Measurements from ENCODE around the gene FRMD4A. TPM values are rescaled to one million over a fixed set of nuclear protein-coding genes. Genes with fewer than 3 reads are reported as not detected.

The FRMD4A gene
- total RNA-seq, 2 experiments from 2014 or later: 0.25 TPM; not detected in 1

GRCh38 chr10:13678101-13678843 lies 652.5 kb downstream of the FRMD4A start:
- no peak for DNase-seq
- CTCF ChIA-PET: no interaction called here
- no peaks in the 10 kb centered on the region for H3K4me1 Mint-ChIP-seq
- no peaks in the 10 kb centered on the region for H3K9me3 Mint-ChIP-seq
- H3K27me3 Mint-ChIP-seq: peaks cover 7% of the 10 kb centered on the region
- POLR2A ChIA-PET: no interaction called here
- H3K27ac Mint-ChIP-seq: no peak overlapping the region
- H3K36me3 Mint-ChIP-seq (ENCODE audit: low read depth): no peaks in the 10 kb centered on the region
- H3K4me3 Mint-ChIP-seq: no peak overlapping the region

GRCh38 chr10:13674645-13675588 lies 655.8 kb downstream of the FRMD4A start:
- Mint-ChIP-seq H3K27me3 (peaks cover 2% of the 10 kb centered on the region), H3K27ac (no peak overlapping the region), H3K9me3 (no peaks in the 10 kb centered on the region), H3K4me3 (no peak overlapping the region), H3K36me3 (ENCODE audit: low read depth) (no peaks in the 10 kb centered on the region), H3K4me1 (no peaks in the 10 kb centered on the region)
- no peak for DNase-seq
- POLR2A ChIA-PET: no interaction called here
- CTCF ChIA-PET: no interaction called here

GRCh38 chr10:13673156-13673555 lies 657.6 kb downstream of the FRMD4A start:
- H3K36me3 Mint-ChIP-seq (ENCODE audit: low read depth): no peaks in the 10 kb centered on the region
- H3K27ac Mint-ChIP-seq: no peak overlapping the region
- no peaks in the 10 kb centered on the region for H3K27me3 Mint-ChIP-seq
- no peak overlapping the region for H3K4me3 Mint-ChIP-seq
- DNase-seq: no peak
- ChIA-PET POLR2A (no interaction called here), CTCF (interaction anchor here (1.0 kb wide), 1 partner anchor 22 kb away, joined by 3 read pairs; no protein-coding TSS in a partner anchor)
- H3K4me1 Mint-ChIP-seq: no peaks in the 10 kb centered on the region
- no peaks in the 10 kb centered on the region for H3K9me3 Mint-ChIP-seq

- ChIA-PET POLR2A (no interaction called here), CTCF (no interaction called here)
- H3K4me3 Mint-ChIP-seq: no peak overlapping the region
- no peak overlapping the region for H3K27ac Mint-ChIP-seq
- no peak for DNase-seq
- H3K9me3 Mint-ChIP-seq: no peaks in the 10 kb centered on the region
- H3K27me3 Mint-ChIP-seq: no peaks in the 10 kb centered on the region
- no peaks in the 10 kb centered on the region for H3K36me3 Mint-ChIP-seq (ENCODE audit: low read depth)
- H3K4me1 Mint-ChIP-seq: no peaks in the 10 kb centered on the region
Observed at GRCh38 chr10:13672548-13672947, 658.2 kb downstream of the FRMD4A start.

GRCh38 chr10:13671904-13672303 lies 658.8 kb downstream of the FRMD4A start:
- Mint-ChIP-seq H3K27ac (no peak overlapping the region), H3K27me3 (no peaks in the 10 kb centered on the region), H3K9me3 (no peaks in the 10 kb centered on the region), H3K36me3 (ENCODE audit: low read depth) (no peaks in the 10 kb centered on the region), H3K4me1 (no peaks in the 10 kb centered on the region), H3K4me3 (no peak overlapping the region)
- CTCF ChIA-PET: interaction anchor here (1.2 kb wide), 1 partner anchor 20 kb away, joined by 3 read pairs; no protein-coding TSS in a partner anchor
- no peak for DNase-seq
- POLR2A ChIA-PET: no interaction called here

GRCh38 chr10:13670311-13670710 lies 660.4 kb downstream of the FRMD4A start:
- ChIA-PET CTCF (no interaction called here), POLR2A (no interaction called here)
- Mint-ChIP-seq H3K9me3 (no peaks in the 10 kb centered on the region), H3K27me3 (no peaks in the 10 kb centered on the region), H3K27ac (no peak overlapping the region), H3K4me3 (no peak overlapping the region), H3K36me3 (ENCODE audit: low read depth) (no peaks in the 10 kb centered on the region), H3K4me1 (no peaks in the 10 kb centered on the region)
- DNase-seq: no peak

- ChIA-PET CTCF (no interaction called here), POLR2A (no interaction called here)
- Mint-ChIP-seq H3K27ac (no peak overlapping the region), H3K4me1 (no peaks in the 10 kb centered on the region), H3K9me3 (no peaks in the 10 kb centered on the region), H3K4me3 (no peak overlapping the region), H3K27me3 (no peaks in the 10 kb centered on the region), H3K36me3 (ENCODE audit: low read depth) (no peaks in the 10 kb centered on the region)
- DNase-seq: no peak
Observed at GRCh38 chr10:13669901-13670300, 660.8 kb downstream of the FRMD4A start.

DNA sequence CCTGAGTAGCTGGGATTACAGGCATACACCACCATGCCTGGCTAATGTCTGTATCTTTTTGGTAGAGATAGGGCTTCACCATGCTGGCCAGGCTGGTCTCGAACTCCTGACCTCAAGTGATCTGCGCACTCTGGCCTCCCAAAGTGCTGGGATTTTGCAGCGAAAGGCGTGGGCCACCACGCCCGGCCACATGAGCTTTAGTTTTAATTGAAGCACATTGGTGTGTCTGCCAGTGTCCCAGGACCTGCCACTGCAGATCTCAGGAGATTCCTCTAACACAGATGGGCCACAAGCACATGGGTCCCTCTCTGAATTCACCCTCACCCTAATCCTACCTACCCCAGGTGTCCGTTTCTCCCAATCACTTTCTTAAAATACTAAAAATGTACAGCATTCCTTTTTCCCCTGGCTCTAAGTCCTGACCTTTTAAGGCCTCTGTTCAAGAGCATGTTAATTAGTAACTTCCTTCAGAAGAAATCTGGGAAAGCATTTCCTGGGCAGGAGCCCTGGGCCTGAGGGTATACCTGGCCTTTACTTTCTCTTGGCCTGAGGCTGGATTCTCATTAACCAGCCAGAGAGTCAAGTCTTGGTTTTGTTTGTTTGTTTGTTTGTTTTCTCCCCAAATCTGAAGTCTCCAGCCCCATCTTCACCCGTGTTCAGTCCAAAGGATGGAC lies 661.4 kb downstream of the FRMD4A start:
- H3K4me3 Mint-ChIP-seq: no peak overlapping the region
- no peaks in the 10 kb centered on the region for H3K36me3 Mint-ChIP-seq (ENCODE audit: low read depth)
- POLR2A ChIA-PET: no interaction called here
- CTCF ChIA-PET: interaction anchor here (0.5 to 1.1 kb wide), 3 partner anchors 10 to 439 kb away, joined by 3 to 4 read pairs (median 3); no protein-coding TSS in a partner anchor
- H3K4me1 Mint-ChIP-seq: no peaks in the 10 kb centered on the region
- H3K9me3 Mint-ChIP-seq: no peaks in the 10 kb centered on the region
- DNase-seq: no peak
- no peaks in the 10 kb centered on the region for H3K27me3 Mint-ChIP-seq
- no peak overlapping the region for H3K27ac Mint-ChIP-seq

- no peaks in the 10 kb centered on the region for H3K36me3 Mint-ChIP-seq (ENCODE audit: low read depth)
- no peak overlapping the region for H3K27ac Mint-ChIP-seq
- no peaks in the 10 kb centered on the region for H3K27me3 Mint-ChIP-seq
- POLR2A ChIA-PET: no interaction called here
- DNase-seq: no peak
- no peaks in the 10 kb centered on the region for H3K9me3 Mint-ChIP-seq
- CTCF ChIA-PET: interaction anchor here (1.1 kb wide), 1 partner anchor 9 kb away, joined by 4 read pairs; no protein-coding TSS in a partner anchor
- no peak overlapping the region for H3K4me3 Mint-ChIP-seq
- no peaks in the 10 kb centered on the region for H3K4me1 Mint-ChIP-seq
Observed at GRCh38 chr10:13668126-13668525, 662.6 kb downstream of the FRMD4A start.

- no peaks in the 10 kb centered on the region for H3K36me3 Mint-ChIP-seq (ENCODE audit: low read depth)
- H3K9me3 Mint-ChIP-seq: no peaks in the 10 kb centered on the region
- H3K27ac Mint-ChIP-seq: no peak overlapping the region
- no peaks in the 10 kb centered on the region for H3K4me1 Mint-ChIP-seq
- ChIA-PET CTCF (no interaction called here), POLR2A (no interaction called here)
- H3K4me3 Mint-ChIP-seq: no peak overlapping the region
- no peak for DNase-seq
- H3K27me3 Mint-ChIP-seq: no peaks in the 10 kb centered on the region
Observed at GRCh38 chr10:13665516-13666262, 665.0 kb downstream of the FRMD4A start.

GRCh38 chr10:13661256-13661655 lies 669.5 kb downstream of the FRMD4A start:
- no peaks in the 10 kb centered on the region for H3K36me3 Mint-ChIP-seq (ENCODE audit: low read depth)
- CTCF ChIA-PET: no interaction called here
- no peak for DNase-seq
- peaks cover 20% of the 10 kb centered on the region for H3K4me1 Mint-ChIP-seq
- H3K27me3 Mint-ChIP-seq: no peaks in the 10 kb centered on the region
- no peak overlapping the region for H3K4me3 Mint-ChIP-seq
- no peaks in the 10 kb centered on the region for H3K9me3 Mint-ChIP-seq
- POLR2A ChIA-PET: no interaction called here
- no peak overlapping the region for H3K27ac Mint-ChIP-seq

- H3K36me3 Mint-ChIP-seq (ENCODE audit: low read depth): no peaks in the 10 kb centered on the region
- no peak overlapping the region for H3K27ac Mint-ChIP-seq
- H3K9me3 Mint-ChIP-seq: no peaks in the 10 kb centered on the region
- CTCF ChIA-PET: no interaction called here
- no peak for DNase-seq
- no peak overlapping the region for H3K4me3 Mint-ChIP-seq
- peaks cover 20% of the 10 kb centered on the region for H3K4me1 Mint-ChIP-seq
- no peaks in the 10 kb centered on the region for H3K27me3 Mint-ChIP-seq
- POLR2A ChIA-PET: no interaction called here
Observed at GRCh38 chr10:13660551-13660920, 670.2 kb downstream of the FRMD4A start.
